Erythroblast (primary cell): ENCODE measurements around the gene KRTAP12-1.

Experiments
- GATA1 ChIP-seq: IDR thresholded peaks from 2 replicates; pipeline ENCODE4 v1.6.1; 2011; ENCODE audit warnings: low read depth, mild to moderate bottlenecking, control low read depth, low read length, moderate library complexity
- POLR2A ChIP-seq: IDR thresholded peaks from 2 replicates; pipeline ENCODE4 v1.6.1; 2011; ENCODE audit warnings: mild to moderate bottlenecking, low read length

GRCh38 chr21:44636209-44637017, 45.5 kb downstream of the KRTAP12-1 start:
- no peak for TF ChIP-seq POLR2A
- no peak for TF ChIP-seq GATA1
